Activated CD4-positive, CD25-positive, alpha-beta regulatory T cell treated with anti-CD3 and anti-CD28 coated beads, Interleukin-2, amount 50 U/mL, for 16 hours (primary cell): ENCODE data around the gene ZBTB8B.
"Not testable (repeated sequence)": the region's sequence is repeated elsewhere in the genome, so short reads cannot be mapped to it uniquely, and the experiment has no call there.

Experiments
- DNase-seq: peaks from one replicate; pipeline ENCODE4 v3.0.0-alpha.2; 2020; ENCODE audit warnings: low read depth, low spot score

Gene ZBTB8B

GRCh38 chr1:32470431-32470830, 5.6 kb downstream of the ZBTB8B start:
- no peak for DNase-seq

- DNase-seq = no peak
Observed at GRCh38 chr1:32470991-32471694, 6.3 kb downstream of the ZBTB8B start.

DNA sequence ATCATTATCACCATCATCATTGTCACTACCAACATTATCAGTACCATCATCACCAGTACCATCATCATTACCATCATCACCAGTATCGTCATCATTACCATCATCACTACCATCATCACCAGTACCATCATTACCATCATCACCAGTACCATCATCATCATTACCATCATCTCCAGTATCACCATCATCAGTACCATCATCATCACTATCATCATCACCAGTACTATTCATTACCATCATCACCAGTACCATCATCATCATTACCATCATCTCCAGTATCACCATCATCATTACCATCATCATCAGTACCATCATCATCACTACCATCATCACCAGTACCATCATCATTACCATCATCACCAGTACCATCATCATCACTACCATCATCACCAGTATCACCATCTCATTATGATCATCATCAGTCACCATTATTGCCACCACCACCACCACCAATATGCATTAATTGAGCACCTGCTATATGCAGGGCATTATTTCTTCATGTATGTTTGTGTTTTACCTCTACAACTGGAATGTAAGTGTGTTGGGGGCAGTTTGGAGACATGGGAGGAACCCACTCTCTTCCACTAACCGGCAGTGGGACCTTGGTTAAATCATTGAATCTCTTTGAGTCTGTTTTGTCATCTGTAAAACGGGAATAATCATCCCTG, 7.0 kb downstream of the ZBTB8B start:
- DNase-seq = no peak

DNA sequence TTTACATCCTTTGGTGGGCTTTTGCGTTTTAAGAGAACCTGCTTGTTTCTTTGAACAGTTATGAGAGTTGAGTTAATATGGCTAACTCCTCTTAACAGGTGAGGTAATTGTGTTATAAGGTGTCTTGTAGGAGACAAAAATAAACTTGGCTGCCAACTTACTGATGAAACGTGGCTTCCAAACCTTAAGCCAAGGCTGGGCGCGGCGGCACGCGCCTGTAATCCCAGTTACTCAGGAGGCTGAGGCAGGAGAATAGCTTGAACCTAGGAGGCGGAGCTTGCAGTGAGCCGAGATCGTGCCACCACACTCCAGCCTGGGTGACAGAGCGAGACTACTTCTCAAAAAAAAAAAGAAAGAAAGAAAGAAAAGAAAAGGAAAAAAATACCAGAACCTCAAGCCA, 8.1 kb downstream of the ZBTB8B start:
- not testable (repeated sequence) for DNase-seq

GRCh38 chr1:32474954-32475353, 10.1 kb downstream of the ZBTB8B start:
- no peak for DNase-seq

- DNase-seq = no peak
Observed at GRCh38 chr1:32480003-32480402, 15.1 kb downstream of the ZBTB8B start.

- DNase-seq = no peak
Observed at GRCh38 chr1:32480761-32481160, 15.9 kb downstream of the ZBTB8B start.

- DNase-seq = not testable (repeated sequence)
Observed at GRCh38 chr1:32481788-32482187, 16.9 kb downstream of the ZBTB8B start.

DNA sequence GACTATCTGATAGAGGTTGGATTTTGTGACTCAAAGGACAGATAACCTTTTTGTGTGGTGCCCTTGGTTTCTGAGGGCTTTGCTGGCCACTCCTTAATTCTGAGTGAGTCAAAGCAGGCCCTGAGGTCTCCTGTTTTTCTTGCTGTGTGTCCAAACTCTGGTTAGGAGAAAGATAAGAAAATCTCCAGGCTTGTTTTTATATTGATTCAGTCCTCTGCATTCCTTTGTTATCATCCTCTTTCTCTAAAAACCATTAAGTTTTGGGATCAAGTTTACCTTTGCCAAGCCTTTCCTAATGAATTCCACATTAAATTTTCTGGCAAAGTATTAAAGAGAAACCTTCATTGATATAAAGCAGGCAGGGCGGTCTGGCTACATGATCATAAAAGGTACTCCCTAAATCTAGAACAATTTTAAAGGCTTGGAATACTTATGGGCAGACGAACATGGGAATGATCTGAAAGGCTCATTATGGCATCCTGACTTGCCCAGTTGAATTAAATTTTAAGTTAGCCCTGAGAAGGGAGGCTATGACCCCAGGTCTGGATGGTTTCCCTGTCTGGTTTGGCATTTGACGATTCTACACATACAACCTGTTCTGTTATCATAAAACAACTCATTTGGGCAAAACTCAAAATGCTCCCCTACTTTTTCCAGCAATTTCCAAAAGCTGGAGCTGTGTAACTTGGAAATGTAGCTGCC, 20.8 kb downstream of the ZBTB8B start:
- DNase-seq = no peak

DNA sequence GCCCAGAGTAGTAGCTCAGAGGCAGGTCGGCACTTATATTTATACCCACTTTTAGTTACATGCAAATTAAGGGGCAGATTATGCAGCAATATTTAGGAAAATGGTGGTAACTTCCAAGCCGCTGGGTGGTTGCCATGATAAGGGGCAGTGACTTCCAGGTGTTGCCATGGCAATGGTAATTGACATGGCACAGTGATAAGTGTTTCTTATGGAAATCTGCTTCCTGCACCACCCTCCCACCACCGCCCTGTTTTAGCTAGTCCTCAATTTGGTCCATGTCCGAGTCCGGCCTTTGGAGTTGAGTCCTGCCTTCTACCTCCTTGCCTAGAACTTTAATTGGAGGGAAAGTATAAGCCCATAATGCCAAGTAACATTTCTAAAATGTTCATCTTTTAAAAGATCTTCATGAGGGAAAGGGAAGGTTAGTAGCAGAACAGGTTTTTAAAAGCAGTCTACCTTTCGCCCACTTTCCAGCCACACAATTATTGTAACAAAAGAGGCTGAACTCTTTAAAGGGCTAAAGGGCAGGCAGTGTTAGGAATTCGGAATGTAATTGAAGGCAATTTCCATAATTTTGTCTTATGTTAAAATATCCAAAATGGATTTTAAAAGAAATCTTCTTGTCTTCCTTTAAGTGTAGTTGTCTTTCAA, 21.7 kb downstream of the ZBTB8B start:
- DNase-seq = no peak

- DNase-seq = no peak
Observed at GRCh38 chr1:32487182-32487581, 22.3 kb downstream of the ZBTB8B start.

- DNase-seq = no peak
Observed at GRCh38 chr1:32489774-32490454, 25.0 kb downstream of the ZBTB8B start.

- no peak for DNase-seq
Observed at GRCh38 chr1:32491386-32491785, 26.5 kb downstream of the ZBTB8B start.

GRCh38 chr1:32494196-32494595, 29.3 kb downstream of the ZBTB8B start:
- no peak for DNase-seq

- DNase-seq = no peak
Observed at GRCh38 chr1:32494711-32495337, 30.0 kb downstream of the ZBTB8B start.

- no peak for DNase-seq
Observed at GRCh38 chr1:32496127-32496526, 31.3 kb downstream of the ZBTB8B start.

DNA sequence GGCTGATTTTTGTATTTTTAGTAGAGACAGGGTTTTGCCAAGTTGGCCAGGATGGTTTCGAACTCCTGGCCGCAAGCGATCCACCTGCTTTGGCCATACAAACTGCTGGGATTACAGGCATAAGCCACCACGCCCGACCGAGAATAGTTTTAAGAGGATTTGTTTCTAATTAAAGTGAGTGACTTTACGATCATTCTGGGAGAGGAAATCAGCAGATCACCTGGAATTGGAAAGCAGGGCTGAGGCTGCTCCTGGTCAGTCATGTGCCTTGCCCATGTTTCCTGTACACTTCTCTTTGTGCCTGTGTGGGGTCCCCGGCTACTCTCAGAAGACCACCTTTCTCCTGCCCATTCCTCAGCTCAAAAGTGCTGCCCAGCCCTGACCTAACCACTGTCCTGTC, 33.9 kb downstream of the ZBTB8B start:
- no peak for DNase-seq

DNA sequence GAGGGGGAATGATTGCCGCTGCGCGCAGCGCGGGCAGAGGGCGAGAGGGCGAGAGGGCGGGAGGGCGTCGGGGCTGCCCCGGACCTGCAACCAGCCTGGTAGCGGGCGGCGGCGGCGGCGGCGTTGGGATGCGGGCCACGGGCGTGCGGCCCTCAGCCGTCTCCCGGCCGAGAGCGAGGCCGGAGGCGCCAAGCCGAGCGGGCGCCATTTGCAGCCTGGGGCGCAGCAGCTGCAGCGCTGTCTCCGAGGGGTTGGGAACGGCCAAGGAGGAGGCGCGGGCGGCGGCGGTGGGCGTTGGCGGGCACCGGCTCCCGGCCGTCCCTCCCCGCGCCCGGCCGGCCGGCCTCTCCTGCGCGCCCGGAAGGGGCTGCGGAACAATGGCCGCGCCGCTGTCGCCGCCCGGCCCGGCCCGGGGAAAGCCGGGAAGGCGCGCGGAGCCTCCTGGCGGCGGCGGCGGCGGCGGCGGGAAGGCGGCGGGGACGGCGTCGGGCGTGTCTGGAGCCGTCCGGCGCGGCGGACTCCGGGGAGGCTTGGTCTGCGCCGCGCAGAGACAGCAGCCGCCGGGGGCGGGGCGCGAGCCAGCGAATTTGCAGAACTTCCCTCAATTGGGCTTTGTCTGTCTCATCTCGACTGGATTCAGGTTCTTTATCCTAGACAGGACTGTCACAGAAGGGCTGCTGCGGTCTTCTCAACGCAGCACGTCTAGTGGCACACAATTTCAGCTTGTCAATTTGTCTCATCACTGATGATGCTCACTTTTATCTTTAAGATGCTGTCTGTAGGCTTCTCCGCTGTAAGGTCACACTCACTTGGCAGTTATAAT, 35.7 kb downstream of the ZBTB8B start:
- DNase-seq = no peak

GRCh38 chr1:32501865-32502264, 37.0 kb downstream of the ZBTB8B start:
- no peak for DNase-seq

DNA sequence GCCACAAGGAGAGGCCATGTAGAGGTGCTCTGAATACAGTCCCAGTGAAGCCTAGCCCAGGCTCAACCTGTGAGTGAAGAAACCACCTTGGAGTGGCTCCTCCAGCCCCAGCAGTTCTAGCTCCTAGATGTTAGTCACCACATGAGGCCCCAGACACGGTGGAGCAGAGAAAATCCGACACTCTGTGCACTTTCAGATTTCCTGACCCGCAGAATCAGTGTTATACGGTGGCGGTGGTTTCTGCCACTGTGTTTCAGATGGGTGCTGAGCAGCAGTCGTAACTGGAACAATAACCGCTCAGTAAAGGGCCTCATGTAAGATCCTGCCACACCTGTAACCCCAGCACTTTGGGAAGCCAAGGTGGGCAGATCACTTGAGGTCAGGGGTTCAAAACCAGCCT, 38.3 kb downstream of the ZBTB8B start:
- DNase-seq = no peak
